H1 (cell line): ENCODE measurements around the gene LGR4.

ENCODE experiments used
- BRCA1 ChIP-seq: IDR thresholded peaks from 2 replicates; pipeline ENCODE4 v1.6.1; 2012; ENCODE audit warnings: low read depth, low read length, improper control_type of control experiment
- CREB1 ChIP-seq: IDR thresholded peaks from 2 replicates; pipeline ENCODE4 v1.6.1; 2012; ENCODE audit warnings: inconsistent platforms
- EP300 ChIP-seq, 2 experiments: IDR thresholded peaks; 1 replicate in 1 of 2; 2 replicates in 1 of 2; pipeline ENCODE4 v1.6.1; 2011 to 2012; ENCODE audit warnings: low read depth in 2 of 2, low read length in 2 of 2, mild to moderate bottlenecking in 2 of 2, borderline replicate concordance in 1 of 2, inconsistent platforms in 1 of 2, moderate library complexity in 1 of 2
- FOSL1 ChIP-seq: IDR thresholded peaks from 2 replicates; pipeline ENCODE4 v1.6.1; 2011; ENCODE audit warnings: mild to moderate bottlenecking, low read depth, low read length, moderate library complexity; ENCODE audit not compliant: insufficient read depth
- JUND ChIP-seq: IDR thresholded peaks from 2 replicates; pipeline ENCODE4 v1.6.1; 2011; ENCODE audit warnings: mild to moderate bottlenecking, improper control_type of control experiment, low read length
- POLR2A ChIP-seq, 2 experiments: IDR thresholded peaks; 1 replicate in 1 of 2; 2 replicates in 1 of 2; pipeline ENCODE4 v1.6.1; 2011; ENCODE audit warnings: low read depth in 2 of 2, low read length in 2 of 2, mild to moderate bottlenecking in 2 of 2; ENCODE audit errors: control extremely low read depth in 1 of 2
- POLR2AphosphoS5 ChIP-seq: IDR thresholded peaks from 2 replicates; pipeline ENCODE4 v1.6.1; 2011; ENCODE audit warnings: low read depth, low read length
- RXRA ChIP-seq: IDR thresholded peaks from 2 replicates; pipeline ENCODE4 v1.6.1; 2011; ENCODE audit warnings: low read depth, mild to moderate bottlenecking, low read length, moderate library complexity; ENCODE audit not compliant: insufficient read depth
- TF ChIP-seq, protein P1 (sequence below), 3 experiments: IDR thresholded peaks; 1 replicate in 2 of 3; 2 replicates in 1 of 3; pipeline versions ENCODE4 v1.5.1 to v1.6.1; 2011; ENCODE audit warnings: low read length in 3 of 3, mild to moderate bottlenecking in 3 of 3, inconsistent platforms in 2 of 3, low read depth in 1 of 3, moderate library complexity in 1 of 3; ENCODE audit not compliant: insufficient read depth in 1 of 3; ENCODE audit errors: control extremely low read depth in 1 of 3
- TF ChIP-seq, protein P2 (sequence below): IDR thresholded peaks from 2 replicates; pipeline ENCODE4 v1.6.1; 2011; ENCODE audit warnings: low read length, improper control_type of control experiment

DNA sequence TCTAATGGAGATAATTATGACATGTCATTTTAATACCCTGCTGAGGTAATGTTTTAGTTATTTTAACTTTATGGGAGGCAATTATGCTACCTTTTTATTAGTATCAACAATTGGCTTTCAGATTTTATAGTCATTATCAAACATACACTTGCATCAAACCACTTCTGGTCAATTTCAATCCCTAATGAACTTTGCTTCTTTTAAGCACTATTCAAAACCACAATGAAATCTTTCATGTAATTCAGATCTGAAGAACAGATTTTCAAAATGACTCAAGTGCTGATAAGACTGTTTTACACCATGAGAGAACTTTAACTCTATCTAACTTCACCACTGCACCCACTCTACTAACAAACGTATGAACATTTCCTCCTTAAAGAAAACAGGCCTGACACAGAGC is 83.7 kb downstream of the LGR4 start:
- TF ChIP-seq, protein P1, sequence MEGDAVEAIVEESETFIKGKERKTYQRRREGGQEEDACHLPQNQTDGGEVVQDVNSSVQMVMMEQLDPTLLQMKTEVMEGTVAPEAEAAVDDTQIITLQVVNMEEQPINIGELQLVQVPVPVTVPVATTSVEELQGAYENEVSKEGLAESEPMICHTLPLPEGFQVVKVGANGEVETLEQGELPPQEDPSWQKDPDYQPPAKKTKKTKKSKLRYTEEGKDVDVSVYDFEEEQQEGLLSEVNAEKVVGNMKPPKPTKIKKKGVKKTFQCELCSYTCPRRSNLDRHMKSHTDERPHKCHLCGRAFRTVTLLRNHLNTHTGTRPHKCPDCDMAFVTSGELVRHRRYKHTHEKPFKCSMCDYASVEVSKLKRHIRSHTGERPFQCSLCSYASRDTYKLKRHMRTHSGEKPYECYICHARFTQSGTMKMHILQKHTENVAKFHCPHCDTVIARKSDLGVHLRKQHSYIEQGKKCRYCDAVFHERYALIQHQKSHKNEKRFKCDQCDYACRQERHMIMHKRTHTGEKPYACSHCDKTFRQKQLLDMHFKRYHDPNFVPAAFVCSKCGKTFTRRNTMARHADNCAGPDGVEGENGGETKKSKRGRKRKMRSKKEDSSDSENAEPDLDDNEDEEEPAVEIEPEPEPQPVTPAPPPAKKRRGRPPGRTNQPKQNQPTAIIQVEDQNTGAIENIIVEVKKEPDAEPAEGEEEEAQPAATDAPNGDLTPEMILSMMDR (IDR thresholded peaks at IDR 0.05; ENCODE audit: control extremely low read depth in 1 of 3, insufficient read depth in 1 of 3, low read depth in 1 of 3, low read length in 3 of 3): no peak
- TF ChIP-seq RXRA (no peak), POLR2A (IDR thresholded peaks at IDR 0.05; ENCODE audit: control extremely low read depth in 1 of 2, low read depth in 2 of 2, low read length in 2 of 2) (no peak), CREB1 (no peak), POLR2AphosphoS5 (no peak), EP300 (IDR thresholded peaks at IDR 0.05; ENCODE audit: borderline replicate concordance in 1 of 2, low read depth in 2 of 2, low read length in 2 of 2) (no peak), JUND (no peak), FOSL1 (no peak), BRCA1 (no peak)
- TF ChIP-seq, protein P2, sequence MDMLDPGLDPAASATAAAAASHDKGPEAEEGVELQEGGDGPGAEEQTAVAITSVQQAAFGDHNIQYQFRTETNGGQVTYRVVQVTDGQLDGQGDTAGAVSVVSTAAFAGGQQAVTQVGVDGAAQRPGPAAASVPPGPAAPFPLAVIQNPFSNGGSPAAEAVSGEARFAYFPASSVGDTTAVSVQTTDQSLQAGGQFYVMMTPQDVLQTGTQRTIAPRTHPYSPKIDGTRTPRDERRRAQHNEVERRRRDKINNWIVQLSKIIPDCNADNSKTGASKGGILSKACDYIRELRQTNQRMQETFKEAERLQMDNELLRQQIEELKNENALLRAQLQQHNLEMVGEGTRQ: no peak
